Measurements from ENCODE around the gene RUNX3.

The RUNX3 gene

GRCh38 chr1:24904731-24905354 is 25.2 kb downstream of the RUNX3 start:
- H4K20me1 ChIP-seq (ENCODE audit: insufficient read depth, low read length) = no peaks in the 10 kb centered on the region
- H3K4me2 ChIP-seq (ENCODE audit: low read depth, low read length) = no peak overlapping the region
- H3K4me1 ChIP-seq (ENCODE audit: low read length) = no peaks in the 10 kb centered on the region
- no peak overlapping the region for H3K27ac ChIP-seq (ENCODE audit: low read length)
- no peaks in the 10 kb centered on the region for H3K27me3 ChIP-seq (replicated peaks; ENCODE audit: insufficient read depth, low read length)
- H3K4me3 ChIP-seq (ENCODE audit: low read length) = no peak overlapping the region
- H3K79me2 ChIP-seq (ENCODE audit: low read length) = peaks cover 31% of the 10 kb centered on the region
- no peak for DNase-seq
- no peaks in the 10 kb centered on the region for H3F3A ChIP-seq (ENCODE audit: insufficient read depth, low read length)
- no peak overlapping the region for H2AFZ ChIP-seq (ENCODE audit: low read length)
- TF ChIP-seq EZH2 (optimal IDR thresholded peaks at IDR 0.05; ENCODE audit: low read depth, low read length) = no peak
- TF ChIP-seq EZH2phosphoT487 (IDR thresholded peaks at IDR 0.05; ENCODE audit: low read length) = no peak
- no peak for TF ChIP-seq CTCF (IDR thresholded peaks at IDR 0.05; ENCODE audit: low read length)
- peaks cover 4% of the 10 kb centered on the region; the same call in 1 of the 2 replicates for H3K36me3 ChIP-seq (replicated peaks; ENCODE audit: insufficient read depth, low read length)
- no peaks in the 10 kb centered on the region for H3K9me2 ChIP-seq (replicated peaks; ENCODE audit: insufficient read depth, low read length)
- no peaks in the 10 kb centered on the region for H3K9me3 ChIP-seq (replicated peaks; ENCODE audit: insufficient read depth, low read length)
- no peak overlapping the region for H3K9ac ChIP-seq (ENCODE audit: low read length)

- no peak overlapping the region for H3K9ac ChIP-seq (ENCODE audit: low read length)
- no peak overlapping the region for H3K4me3 ChIP-seq (ENCODE audit: low read length)
- H3K9me3 ChIP-seq (replicated peaks; ENCODE audit: insufficient read depth, low read length) = no peaks in the 10 kb centered on the region
- H3K27ac ChIP-seq (ENCODE audit: low read length) = no peak overlapping the region
- H3K36me3 ChIP-seq (replicated peaks; ENCODE audit: insufficient read depth, low read length) = peaks cover 4% of the 10 kb centered on the region; the same call in 1 of the 2 replicates
- H3K79me2 ChIP-seq (ENCODE audit: low read length) = peaks cover 24% of the 10 kb centered on the region
- no peaks in the 10 kb centered on the region for H4K20me1 ChIP-seq (ENCODE audit: insufficient read depth, low read length)
- no peak for TF ChIP-seq EZH2phosphoT487 (IDR thresholded peaks at IDR 0.05; ENCODE audit: low read length)
- TF ChIP-seq CTCF (IDR thresholded peaks at IDR 0.05; ENCODE audit: low read length) = no peak
- no peak for TF ChIP-seq EZH2 (optimal IDR thresholded peaks at IDR 0.05; ENCODE audit: low read depth, low read length)
- H3K9me2 ChIP-seq (replicated peaks; ENCODE audit: insufficient read depth, low read length) = no peaks in the 10 kb centered on the region
- no peaks in the 10 kb centered on the region for H3K27me3 ChIP-seq (replicated peaks; ENCODE audit: insufficient read depth, low read length)
- H2AFZ ChIP-seq (ENCODE audit: low read length) = no peak overlapping the region
- DNase-seq = no peak
- H3F3A ChIP-seq (ENCODE audit: insufficient read depth, low read length) = no peaks in the 10 kb centered on the region
- H3K4me1 ChIP-seq (ENCODE audit: low read length) = no peaks in the 10 kb centered on the region
- H3K4me2 ChIP-seq (ENCODE audit: low read depth, low read length) = no peak overlapping the region
Measured at GRCh38 chr1:24903955-24904730, 25.9 kb downstream of the RUNX3 start.

- Histone ChIP-seq H3K9me3 (replicated peaks; ENCODE audit: insufficient read depth, low read length) (no peaks in the 10 kb centered on the region), H4K20me1 (ENCODE audit: insufficient read depth, low read length) (no peaks in the 10 kb centered on the region), H3K4me2 (ENCODE audit: low read depth, low read length) (no peak overlapping the region), H3K9ac (ENCODE audit: low read length) (no peak overlapping the region), H3K9me2 (replicated peaks; ENCODE audit: insufficient read depth, low read length) (no peaks in the 10 kb centered on the region), H3K27ac (ENCODE audit: low read length) (no peak overlapping the region), H3K36me3 (replicated peaks; ENCODE audit: insufficient read depth, low read length) (peaks cover 4% of the 10 kb centered on the region; the same call in 1 of the 2 replicates), H3K79me2 (ENCODE audit: low read length) (peaks cover 18% of the 10 kb centered on the region), H3F3A (ENCODE audit: insufficient read depth, low read length) (no peaks in the 10 kb centered on the region), H2AFZ (ENCODE audit: low read length) (no peak overlapping the region), H3K27me3 (replicated peaks; ENCODE audit: insufficient read depth, low read length) (no peaks in the 10 kb centered on the region), H3K4me1 (ENCODE audit: low read length) (no peaks in the 10 kb centered on the region), H3K4me3 (ENCODE audit: low read length) (no peak overlapping the region)
- no peak for TF ChIP-seq CTCF (IDR thresholded peaks at IDR 0.05; ENCODE audit: low read length)
- no peak for DNase-seq
Measured at GRCh38 chr1:24903560-24903954, 26.5 kb downstream of the RUNX3 start.
